ENCODE results near the gene SUOX.
"Not testable (repeated sequence)": the region's sequence is repeated elsewhere in the genome, so short reads cannot be mapped to it uniquely, and the experiment has no call there.

SUOX gene

DNA sequence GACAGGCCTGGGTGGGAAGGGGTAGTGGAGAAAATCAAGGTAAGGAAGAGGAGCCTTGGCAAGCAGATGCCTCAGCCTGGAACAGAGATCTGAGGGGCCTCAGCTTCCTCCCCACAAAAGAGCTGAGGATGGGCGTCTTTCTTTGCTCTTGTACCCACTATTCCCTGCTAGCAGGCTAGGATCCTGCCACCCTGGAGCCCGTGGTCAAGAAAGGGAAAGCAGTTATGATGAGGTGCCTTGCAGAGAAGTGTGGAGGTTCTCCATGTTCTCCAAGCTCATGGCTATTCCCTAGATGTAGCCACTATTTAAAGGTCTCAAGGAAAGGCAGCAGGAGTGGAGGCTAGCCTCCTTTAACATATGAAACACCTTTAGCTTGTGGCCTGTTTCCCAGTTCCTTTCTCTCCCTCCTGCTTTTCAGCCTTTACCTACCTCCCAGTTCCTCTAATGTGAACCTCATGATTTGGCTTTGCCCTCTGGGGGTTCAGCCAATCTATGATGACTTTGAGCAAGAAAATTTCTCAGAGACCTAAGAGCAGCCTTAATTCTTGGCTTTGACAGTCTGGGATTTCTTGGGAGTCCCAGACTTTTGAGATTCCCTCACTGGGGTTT is 24.9 kb downstream of the SUOX start:
- DNase-seq = peak in 1 of 2 experiments; percentile 36

- DNase-seq = no peak
These were observed 31.6 kb downstream of the SUOX start for GRCh38 chr12:56028511-56029165.

DNA sequence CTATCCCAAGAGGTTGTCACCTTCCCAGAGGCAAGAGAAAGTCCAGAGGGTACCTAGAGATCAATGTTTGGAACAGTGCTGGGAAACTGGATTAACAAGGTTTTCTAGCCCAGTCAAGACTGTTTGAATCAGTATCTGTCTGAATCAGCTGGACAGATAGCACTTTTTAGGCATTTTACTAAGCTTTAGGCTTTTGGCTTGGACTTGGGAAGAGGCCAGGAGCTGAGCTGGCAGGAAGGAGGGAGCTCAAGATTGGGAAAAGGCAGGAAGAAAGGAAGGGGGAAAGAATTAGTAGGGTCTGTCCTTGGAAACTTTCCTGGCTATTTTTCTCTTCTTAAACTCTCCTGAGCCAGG is 32.1 kb downstream of the SUOX start:
- no peak for DNase-seq

- DNase-seq = peak; percentile 23 to 69
These were observed 32.7 kb downstream of the SUOX start for GRCh38 chr12:56029666-56030293.

DNA sequence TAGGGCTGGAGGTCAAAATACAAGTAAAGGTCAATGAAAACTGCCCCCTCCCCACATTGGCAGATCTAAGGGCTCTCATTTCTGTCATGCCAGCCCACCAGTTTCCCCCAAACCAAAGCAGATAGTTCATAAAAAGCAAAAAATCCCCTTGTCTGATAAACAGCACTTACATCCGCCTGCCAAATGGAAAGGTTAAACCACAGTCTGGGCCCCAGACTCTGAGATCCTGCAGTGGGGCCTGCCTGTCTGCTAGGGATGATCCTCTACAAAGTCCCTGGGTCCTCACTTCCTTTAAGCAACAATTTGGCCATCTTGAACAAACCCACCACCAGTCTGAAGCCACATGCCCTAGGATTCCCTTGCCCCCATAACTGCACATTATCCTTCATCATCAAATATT is 34.9 kb downstream of the SUOX start:
- no peak for DNase-seq

GRCh38 chr12:56034586-56035332 is 37.7 kb downstream of the SUOX start:
- no peak for DNase-seq

GRCh38 chr12:56037161-56037560 is 40.1 kb downstream of the SUOX start:
- no peak for DNase-seq

DNA sequence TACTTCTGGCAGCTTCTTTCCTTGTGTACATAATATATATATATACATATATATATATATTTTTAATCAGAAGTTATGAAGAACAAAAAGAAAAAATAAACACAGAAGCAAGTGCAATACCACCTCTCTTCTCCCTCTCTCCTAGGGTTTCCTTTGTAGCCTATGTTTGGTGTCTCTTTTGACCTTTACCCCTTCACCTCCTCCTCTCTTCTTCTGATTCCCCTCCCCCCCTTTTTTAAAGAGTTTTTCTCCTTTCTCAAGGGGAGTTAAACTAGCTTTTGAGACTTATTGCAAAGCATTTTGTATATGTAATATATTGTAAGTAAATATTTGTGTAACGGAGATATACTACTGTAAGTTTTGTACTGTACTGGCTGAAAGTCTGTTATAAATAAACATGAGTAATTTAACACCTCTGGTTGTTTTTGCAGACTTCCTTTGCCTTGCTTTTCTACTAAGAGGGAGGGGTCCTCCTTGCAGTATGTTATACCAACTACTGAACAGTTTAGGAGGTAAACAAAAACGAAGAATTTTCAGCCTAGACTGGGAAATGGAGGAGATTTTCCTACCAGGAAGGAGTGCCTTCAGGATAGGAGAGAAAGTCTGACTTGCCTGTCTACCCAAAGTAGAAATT is 41.1 kb downstream of the SUOX start:
- no peak for DNase-seq

GRCh38 chr12:56040151-56040550 is 43.1 kb downstream of the SUOX start:
- no peak for DNase-seq

DNA sequence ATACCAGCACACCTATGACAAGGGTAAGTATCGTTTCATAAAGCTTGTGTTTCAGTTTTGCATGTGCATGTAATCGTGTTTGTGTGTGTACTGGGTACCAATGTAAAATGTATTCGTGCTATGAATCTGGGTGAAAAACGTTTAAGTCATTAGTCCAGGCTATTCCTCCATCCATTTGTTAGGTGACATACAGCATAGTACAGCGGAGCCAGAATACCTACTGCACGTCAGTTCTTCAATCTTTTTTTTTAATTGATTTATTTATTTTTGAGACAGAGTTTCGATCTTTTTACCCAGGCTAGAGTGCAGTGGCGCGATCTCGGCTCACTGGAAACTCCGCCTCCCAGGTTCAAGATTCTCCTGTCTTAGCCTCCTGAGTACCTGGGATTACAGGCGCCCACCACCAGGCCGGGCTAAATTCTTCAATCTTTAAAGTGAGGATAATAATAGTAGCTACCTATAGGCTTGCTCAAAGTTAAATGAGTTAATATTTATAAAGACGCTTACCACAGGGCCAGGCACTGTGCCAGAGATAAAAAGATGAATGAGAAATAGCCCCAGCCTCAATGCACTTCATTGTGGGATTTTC is 44.0 kb downstream of the SUOX start:
- DNase-seq = peak in 1 of 2 experiments; percentile 50

GRCh38 chr12:56041552-56042429 is 44.7 kb downstream of the SUOX start, which contains the start of gene RPS26:
RPS26 (plus strand) TSS chr12:56041918; CDS start chr12:56042167, 249 bp downstream.
- peak; percentile 98 to 99 for DNase-seq

DNA sequence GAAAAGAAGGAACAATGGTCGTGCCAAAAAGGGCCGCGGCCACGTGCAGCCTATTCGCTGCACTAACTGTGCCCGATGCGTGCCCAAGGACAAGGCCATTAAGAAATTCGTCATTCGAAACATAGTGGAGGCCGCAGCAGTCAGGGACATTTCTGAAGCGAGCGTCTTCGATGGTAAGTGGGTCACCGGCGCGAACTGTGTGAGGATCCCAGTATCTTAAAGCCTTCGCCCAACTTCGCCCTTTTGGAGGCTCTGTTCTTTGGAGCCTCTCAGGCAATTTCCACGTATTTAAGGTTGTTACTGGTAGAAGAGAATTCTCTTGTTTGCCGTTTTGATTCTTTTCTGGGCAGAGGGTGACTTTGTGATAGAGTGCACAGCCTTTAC is 45.3 kb downstream of the SUOX start:
- not testable (repeated sequence) for DNase-seq

GRCh38 chr12:56042843-56043242 is 45.8 kb downstream of the SUOX start:
- no peak for DNase-seq

GRCh38 chr12:56046027-56046780 is 49.1 kb downstream of the SUOX start:
- DNase-seq = no peak

DNA sequence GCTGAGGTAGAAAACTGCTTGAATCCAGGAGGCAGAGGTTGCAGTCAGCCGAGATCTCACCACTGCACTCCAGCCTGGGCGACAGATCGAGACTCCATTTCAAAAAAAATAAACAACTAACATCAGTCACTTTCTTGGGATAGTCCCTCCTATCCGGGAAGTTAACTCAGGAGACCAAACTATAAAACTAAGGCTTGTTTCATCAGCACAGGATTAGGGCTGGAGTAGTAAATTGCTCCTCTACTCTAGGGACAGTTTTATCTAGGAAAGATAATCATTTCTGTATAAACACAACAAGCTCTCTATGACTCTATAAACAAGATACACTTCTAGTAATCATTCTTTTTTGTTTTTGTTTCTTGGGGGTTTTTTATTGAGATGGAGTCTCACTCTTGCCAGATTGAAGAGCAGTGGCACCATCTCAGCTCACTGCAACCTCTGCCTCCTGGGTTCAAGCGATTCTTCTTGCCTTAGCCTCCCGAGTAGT is 56.4 kb downstream of the SUOX start:
- no peak for DNase-seq
